ENCODE results near the gene SAMD15.
"Not testable (repeated sequence)": the region's sequence is repeated elsewhere in the genome, so short reads cannot be mapped to it uniquely, and the experiment has no call there.

The SAMD15 gene

GRCh38 chr14:77375973-77376770, 1.0 kb upstream of the SAMD15 start:
- DNase-seq (ENCODE audit: low read depth) = no peak

- DNase-seq (ENCODE audit: low read depth) = no peak
Measured at GRCh38 chr14:77377502-77377844, 294 bp downstream of the SAMD15 start.

- DNase-seq (ENCODE audit: low read depth) = no peak
Measured at GRCh38 chr14:77378701-77379100, 1.5 kb downstream of the SAMD15 start.

- no peak for DNase-seq (ENCODE audit: low read depth)
Measured at GRCh38 chr14:77390188-77390587, 13.0 kb downstream of the SAMD15 start.

GRCh38 chr14:77400216-77400615, 23.0 kb downstream of the SAMD15 start:
- DNase-seq (ENCODE audit: low read depth) = no peak

- no peak for DNase-seq (ENCODE audit: low read depth)
Measured at GRCh38 chr14:77403768-77404167, 26.6 kb downstream of the SAMD15 start.

- peak; percentile 8 for DNase-seq (ENCODE audit: low read depth)
Measured at GRCh38 chr14:77406086-77406485, 28.9 kb downstream of the SAMD15 start.

- DNase-seq (ENCODE audit: low read depth) = peak; percentile 14
Measured at GRCh38 chr14:77406718-77407117, 29.5 kb downstream of the SAMD15 start.

GRCh38 chr14:77407158-77407557, 30.0 kb downstream of the SAMD15 start:
- peak; percentile 40 for DNase-seq (ENCODE audit: low read depth)

- DNase-seq (ENCODE audit: low read depth) = peak; percentile 29
Measured at GRCh38 chr14:77409131-77409533, 32.0 kb downstream of the SAMD15 start.

- not testable (repeated sequence) for DNase-seq (ENCODE audit: low read depth)
Measured at GRCh38 chr14:77415403-77416030, 38.3 kb downstream of the SAMD15 start.

GRCh38 chr14:77416098-77416497, 38.9 kb downstream of the SAMD15 start:
- DNase-seq (ENCODE audit: low read depth) = not testable (repeated sequence)

GRCh38 chr14:77416836-77417235, 39.7 kb downstream of the SAMD15 start:
- DNase-seq (ENCODE audit: low read depth) = no peak

GRCh38 chr14:77421201-77421600, 44.0 kb downstream of the SAMD15 start:
- DNase-seq (ENCODE audit: low read depth) = peak; percentile 65

- DNase-seq (ENCODE audit: low read depth) = no peak
Measured at GRCh38 chr14:77423423-77423822, 46.2 kb downstream of the SAMD15 start, which contains the start of gene NOXRED1. Gene NOXRED1, minus strand, starts transcription at chr14:77423523. Its CDS starts 634 bp downstream, at chr14:77422889.

- DNase-seq (ENCODE audit: low read depth) = no peak
Measured at GRCh38 chr14:77424862-77425261, 47.7 kb downstream of the SAMD15 start.

GRCh38 chr14:77426396-77426795, 49.2 kb downstream of the SAMD15 start:
- DNase-seq (ENCODE audit: low read depth) = no peak

GRCh38 chr14:77436042-77436441, 58.9 kb downstream of the SAMD15 start:
- peak; percentile 12 for DNase-seq (ENCODE audit: low read depth)

- no peak for DNase-seq (ENCODE audit: low read depth)
Measured at GRCh38 chr14:77438596-77438995, 61.4 kb downstream of the SAMD15 start.

- no peak for DNase-seq (ENCODE audit: low read depth)
Measured at GRCh38 chr14:77439861-77440260, 62.7 kb downstream of the SAMD15 start.

All from iris pigment epithelial cell (primary cell).